ENCODE results near the gene DLG4. TPM values are rescaled to one million over a fixed set of nuclear protein-coding genes. Genes with fewer than 3 reads are reported as not detected.

The DLG4 gene
- total and polyA plus RNA-seq, 9 donors, result 11.0 to 67.7 (median 28.3) TPM

- Histone ChIP-seq H3K4me1 (ENCODE audit: insufficient read depth) (peaks cover 10% of the 10 kb centered on the region), H3K27me3 (no peaks in the 10 kb centered on the region), H3K4me3 (no peak overlapping the region), H3K27ac (no peak overlapping the region), H3K36me3 (no peaks in the 10 kb centered on the region), H3K9me3 (no peaks in the 10 kb centered on the region)
- TF ChIP-seq EP300 (IDR thresholded peaks at IDR 0.05) (no peak), POLR2A (IDR thresholded peaks at IDR 0.05) (no peak)
- TF ChIP-seq, protein P1, sequence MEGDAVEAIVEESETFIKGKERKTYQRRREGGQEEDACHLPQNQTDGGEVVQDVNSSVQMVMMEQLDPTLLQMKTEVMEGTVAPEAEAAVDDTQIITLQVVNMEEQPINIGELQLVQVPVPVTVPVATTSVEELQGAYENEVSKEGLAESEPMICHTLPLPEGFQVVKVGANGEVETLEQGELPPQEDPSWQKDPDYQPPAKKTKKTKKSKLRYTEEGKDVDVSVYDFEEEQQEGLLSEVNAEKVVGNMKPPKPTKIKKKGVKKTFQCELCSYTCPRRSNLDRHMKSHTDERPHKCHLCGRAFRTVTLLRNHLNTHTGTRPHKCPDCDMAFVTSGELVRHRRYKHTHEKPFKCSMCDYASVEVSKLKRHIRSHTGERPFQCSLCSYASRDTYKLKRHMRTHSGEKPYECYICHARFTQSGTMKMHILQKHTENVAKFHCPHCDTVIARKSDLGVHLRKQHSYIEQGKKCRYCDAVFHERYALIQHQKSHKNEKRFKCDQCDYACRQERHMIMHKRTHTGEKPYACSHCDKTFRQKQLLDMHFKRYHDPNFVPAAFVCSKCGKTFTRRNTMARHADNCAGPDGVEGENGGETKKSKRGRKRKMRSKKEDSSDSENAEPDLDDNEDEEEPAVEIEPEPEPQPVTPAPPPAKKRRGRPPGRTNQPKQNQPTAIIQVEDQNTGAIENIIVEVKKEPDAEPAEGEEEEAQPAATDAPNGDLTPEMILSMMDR (IDR thresholded peaks at IDR 0.05), result no peak
- 71 to 73% (median 72%) methylated on average over 15 of the region's 15 CpGs for WGBS, 3 donors
- peak in 1 of 5 donors; percentile 38 for DNase-seq
- intact Hi-C loops (cut with DNase I), result no loop called here
These were observed 2.7 kb upstream of the DLG4 start for GRCh38 chr17:7222093-7222971.

DNA sequence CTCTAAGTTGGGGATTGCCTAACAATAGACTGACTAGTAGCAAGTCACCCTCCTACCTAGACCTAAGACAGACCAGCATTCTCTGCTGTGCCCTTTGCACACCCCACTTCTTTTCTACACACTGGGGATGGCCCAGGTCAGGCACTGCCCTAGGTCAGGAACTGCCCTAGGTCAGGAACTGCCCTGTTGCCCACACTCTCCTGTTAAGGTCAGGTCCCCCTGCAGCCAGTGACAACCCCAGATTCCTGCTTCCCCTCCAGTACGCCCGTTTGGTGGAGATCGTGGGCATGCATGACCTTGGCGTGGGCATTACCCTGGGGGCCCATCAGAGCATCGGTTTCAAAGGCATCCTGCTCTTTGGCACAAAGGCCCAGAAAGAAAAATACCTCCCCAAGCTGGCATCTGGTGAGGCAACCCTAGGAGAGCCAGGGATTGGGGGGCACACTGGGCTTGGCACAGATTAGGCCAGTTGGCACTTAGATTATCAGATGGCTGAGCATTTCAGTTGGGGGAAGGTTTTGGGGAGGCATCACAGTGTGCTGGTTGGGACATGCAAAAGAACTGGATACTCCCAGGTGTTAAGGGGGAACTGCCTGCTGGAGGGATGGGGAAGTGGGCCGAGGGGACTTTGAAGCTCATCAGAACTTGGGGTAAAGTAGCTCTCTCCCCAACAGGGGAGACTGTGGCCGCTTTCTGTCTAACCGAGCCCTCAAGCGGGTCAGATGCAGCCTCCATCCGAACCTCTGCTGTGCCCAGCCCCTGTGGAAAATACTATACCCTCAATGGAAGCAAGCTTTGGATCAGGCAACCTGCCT is 1.8 kb upstream of the DLG4 start:
- peak in 1 of 5 donors; percentile 27 for DNase-seq
- 57 to 70% (median 63%) methylated on average over 10 of the region's 10 CpGs for WGBS, 3 donors
- TF ChIP-seq EP300 (IDR thresholded peaks at IDR 0.05) (no peak), POLR2A (IDR thresholded peaks at IDR 0.05) (no peak)
- TF ChIP-seq, protein P1 (IDR thresholded peaks at IDR 0.05), result no peak
- Histone ChIP-seq H3K4me1 (ENCODE audit: insufficient read depth) (peaks cover 12% of the 10 kb centered on the region), H3K9me3 (no peaks in the 10 kb centered on the region), H3K4me3 (no peak overlapping the region), H3K36me3 (no peaks in the 10 kb centered on the region), H3K27ac (no peak overlapping the region), H3K27me3 (no peaks in the 10 kb centered on the region)
- intact Hi-C loops (cut with DNase I), result no loop called here

- Histone ChIP-seq H3K27me3 (no peaks in the 10 kb centered on the region), H3K36me3 (no peaks in the 10 kb centered on the region), H3K4me3 (peak overlapping the region; percentile 98), H3K27ac (peak overlapping the region; percentile 92 to 95), H3K9me3 (no peaks in the 10 kb centered on the region), H3K4me1 (ENCODE audit: insufficient read depth) (peaks cover 13% of the 10 kb centered on the region)
- WGBS, 3 donors, result 20 to 25% (median 22%) methylated on average over 9 to 11 of the region's 11 CpGs
- TF ChIP-seq POLR2A (IDR thresholded peaks at IDR 0.05), result no peak
- no peak for TF ChIP-seq EP300 (IDR thresholded peaks at IDR 0.05)
- TF ChIP-seq, protein P1 (IDR thresholded peaks at IDR 0.05), result no peak
- peak in 3 of 5 donors; percentile 59 to 67 (median 61) for DNase-seq
- intact Hi-C loops (cut with DNase I), result no loop called here
These were observed 1.1 kb upstream of the DLG4 start for GRCh38 chr17:7220593-7221277.

DNA sequence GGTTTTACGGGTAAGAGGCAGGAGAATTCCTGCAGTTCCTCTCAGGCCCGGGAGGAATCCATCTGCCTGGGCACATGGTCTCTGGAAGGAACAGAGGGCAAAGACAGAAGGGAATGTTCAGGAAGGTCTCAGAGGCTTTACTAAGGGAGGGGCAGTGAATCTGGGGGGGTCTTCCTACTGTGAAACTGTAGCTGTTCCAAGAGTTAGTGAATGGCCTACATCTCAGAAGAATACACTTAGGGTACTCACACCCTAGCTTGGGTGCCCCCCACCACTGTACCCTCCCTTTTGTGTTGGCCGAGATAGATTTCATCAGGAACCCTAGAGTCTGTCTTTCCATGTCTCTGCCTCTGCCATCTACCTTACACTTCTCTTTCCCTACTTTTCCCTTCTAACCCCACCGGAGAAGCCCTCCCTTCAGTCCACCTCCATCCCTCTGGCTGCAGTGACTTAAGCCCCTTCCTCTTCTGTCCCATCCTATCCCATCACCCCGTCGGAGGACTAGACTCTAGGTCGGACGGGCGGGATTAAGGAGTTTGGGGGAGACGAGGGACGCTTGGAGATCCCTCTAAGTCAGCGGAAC is 316 bp downstream of the DLG4 start:
- Histone ChIP-seq H3K4me3 (peak overlapping the region; percentile 98), H3K4me1 (ENCODE audit: insufficient read depth) (peaks cover 16% of the 10 kb centered on the region), H3K27ac (peak overlapping the region; percentile 47 to 95), H3K27me3 (no peaks in the 10 kb centered on the region), H3K9me3 (no peaks in the 10 kb centered on the region), H3K36me3 (no peaks in the 10 kb centered on the region)
- whole genome bisulfite sequencing, 3 donors, result 14 to 15% (median 15%) methylated on average over 12 of the region's 12 CpGs
- intact Hi-C loops (cut with DNase I), result no loop called here
- TF ChIP-seq, protein P1 (IDR thresholded peaks at IDR 0.05), result no peak
- TF ChIP-seq POLR2A (IDR thresholded peaks at IDR 0.05) (no peak), EP300 (IDR thresholded peaks at IDR 0.05) (no peak)
- no peak for DNase-seq

Data from ovary (tissue), 9 donors.